HepG2 (cell line): ENCODE data around the gene ROM1. TPM values are rescaled to one million over a fixed set of nuclear protein-coding genes. Genes with fewer than 3 reads are reported as not detected.

Source experiments
- BHLHE40 ChIP-seq: IDR thresholded peaks from 2 replicates; pipeline ENCODE4 v1.6.1; 2011; ENCODE audit warnings: low read length, improper control_type of control experiment
- ELF3 ChIP-seq: IDR thresholded peaks from 2 replicates; pipeline ENCODE4 v1.6.1; 2016; ENCODE audit warnings: missing genetic modification reagents, missing compliant biosample characterization
- MBD4 ChIP-seq: IDR thresholded peaks from 2 replicates; pipeline ENCODE4 v1.6.1; 2012; ENCODE audit warnings: low read length, inconsistent platforms, borderline replicate concordance
- MEIS2 ChIP-seq: sonication (generic); formaldehyde crosslinking; IDR thresholded peaks from 2 replicates; pipeline ENCODE4 v1.9.0; 2021; ENCODE audit warnings: mild to moderate bottlenecking, missing genetic modification reagents
- NR2C2 ChIP-seq: sonication (generic); formaldehyde crosslinking; IDR thresholded peaks from 2 replicates; pipeline ENCODE4 v1.4.0; 2020; ENCODE audit warnings: missing genetic modification reagents, mild to moderate bottlenecking, moderate library complexity, borderline replicate concordance
- PHF5A ChIP-seq: IDR thresholded peaks from one replicate; pipeline ENCODE4 v1.6.1; 2018; ENCODE audit warnings: low read depth, missing genetic modification reagents; ENCODE audit not compliant: unreplicated experiment
- RCOR2 ChIP-seq: IDR thresholded peaks from 2 replicates; pipeline ENCODE4 v1.6.1; 2016; ENCODE audit warnings: missing biosample characterization, missing genetic modification reagents
- SOX13 ChIP-seq, 3 experiments: fragments of 450-650 bp in 1 of 3; sonication (generic) in 1 of 3; formaldehyde crosslinking in 1 of 3; IDR thresholded peaks in 2 of 3; conservative IDR thresholded peaks in 1 of 3; 2 replicates each; pipeline versions ENCODE4 v1.5.0 to v1.6.1; 2016 to 2020; ENCODE audit warnings: antibody characterized with exemption in 1 of 3, mild to moderate bottlenecking in 1 of 3, missing compliant biosample characterization in 1 of 3, missing genetic modification reagents in 1 of 3, moderate library complexity in 1 of 3
- STAG1 ChIP-seq: sonication (generic); formaldehyde crosslinking; IDR thresholded peaks from 2 replicates; pipeline ENCODE4 v1.4.0; 2020; ENCODE audit warnings: missing genetic modification reagents
- ZFY ChIP-seq: sonication (generic); formaldehyde crosslinking; IDR thresholded peaks from 2 replicates; pipeline ENCODE4 v1.4.0; 2020; ENCODE audit warnings: missing genetic modification reagents
- ZNF432 ChIP-seq: sonication (generic); formaldehyde crosslinking; IDR thresholded peaks from 2 replicates; pipeline ENCODE4 v1.5.0; 2020; ENCODE audit warnings: missing genetic modification reagents, mild to moderate bottlenecking, borderline replicate concordance
- ZNF543 ChIP-seq: sonication (generic); formaldehyde crosslinking; IDR thresholded peaks from 2 replicates; pipeline ENCODE4 v1.4.0; 2020; ENCODE audit warnings: mild to moderate bottlenecking, missing genetic modification reagents
- ZNF773 ChIP-seq: sonication (generic); formaldehyde crosslinking; IDR thresholded peaks from 2 replicates; pipeline ENCODE4 v1.4.0; 2020; ENCODE audit warnings: missing genetic modification reagents, borderline replicate concordance
- ZZZ3 ChIP-seq: sonication (generic); formaldehyde crosslinking; IDR thresholded peaks from 2 replicates; pipeline ENCODE4 v1.4.0; 2020; ENCODE audit warnings: missing genetic modification reagents, mild to moderate bottlenecking, borderline replicate concordance
- polyA plus RNA-seq, 8 experiments: library from polyadenylated mRNA; depleted of rRNA in 3 of 8; stranded (reverse) in 7 of 8; unstranded in 1 of 8; fragments of >200 nt; fragmentation: Illumina TruSeq in 4 of 8; extraction: Trizol in 4 of 8; gene quantifications; 2 replicates each; pipeline versions ENCODE4 v1.2.1 to v1.2.3, GENCODE V29; 2011 to 2016; ENCODE audit warnings: low read depth in 4 of 8, missing spikeins in 1 of 8, mixed read lengths in 1 of 8; ENCODE audit not compliant: insufficient read depth in 1 of 8
- total RNA-seq, 5 experiments: library from RNA; depleted of rRNA; stranded (reverse); fragments of >200 nt; fragmentation: Illumina TruSeq; extraction: Trizol; gene quantifications; 2 replicates each; pipeline ENCODE4 v1.2.3, GENCODE V29; 2016; ENCODE audit warnings: low read depth in 1 of 5
- TF ChIP-seq, protein P1 (sequence below): sonication (generic); formaldehyde crosslinking; IDR thresholded peaks from 2 replicates; pipeline ENCODE4 v1.9.0; 2021; ENCODE audit warnings: mild to moderate bottlenecking, missing genetic modification reagents
- TF ChIP-seq, protein P2 (sequence below): IDR thresholded peaks from 2 replicates; pipeline ENCODE4 v1.6.1; 2012; ENCODE audit warnings: low read depth, low read length, improper control_type of control experiment
- TF ChIP-seq, protein P3 (sequence below): sonication (generic); formaldehyde crosslinking; IDR thresholded peaks from 2 replicates; pipeline ENCODE4 v1.4.0; 2020; ENCODE audit warnings: missing genetic modification reagents

Gene ROM1
- total and polyA plus RNA-seq, 2 of the 13 experiments (the other 11 are each of a cell fraction or from before 2014, with no cell fraction given), result 1.2 to 2.4 TPM

DNA sequence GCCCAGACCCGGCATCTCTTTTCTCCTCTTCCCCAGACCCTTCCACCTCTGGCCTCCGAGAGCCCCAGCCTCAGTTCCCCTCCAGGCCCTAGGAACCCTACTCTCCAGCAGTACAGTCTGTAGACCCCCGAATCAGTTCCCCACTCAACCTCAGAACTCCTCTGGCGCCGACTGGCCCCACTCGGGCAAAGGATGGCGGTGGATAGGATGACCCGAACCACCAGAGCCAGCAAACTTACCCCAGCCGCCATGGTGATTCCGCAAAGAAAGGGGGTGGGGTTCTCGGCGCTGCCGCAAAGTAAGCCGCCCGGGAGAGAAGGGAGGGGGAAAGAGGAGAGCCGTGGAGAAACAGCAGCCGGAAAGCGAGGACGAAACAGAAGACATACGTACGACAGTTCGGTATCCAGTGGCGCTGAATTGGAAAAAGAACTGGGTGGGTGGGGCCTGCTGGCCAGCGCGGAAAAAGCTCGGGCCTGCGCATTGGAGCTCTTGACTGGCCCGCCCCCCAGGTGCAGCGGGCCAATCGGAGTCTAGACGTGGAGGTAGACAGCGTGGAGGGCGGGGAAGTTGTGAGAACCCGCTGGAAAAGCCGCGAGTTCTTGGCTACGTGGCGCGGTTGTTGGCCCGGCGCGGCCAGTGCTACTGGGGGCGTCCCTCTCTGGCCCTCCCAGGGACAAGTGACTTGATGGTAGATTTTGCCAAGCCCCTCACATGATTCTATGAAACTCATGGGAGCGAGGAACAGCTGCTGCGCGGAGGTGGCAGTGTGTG is 39.3 kb upstream of the ROM1 start, which contains the start of gene EEF1G (continued):
- TF ChIP-seq, protein P1, sequence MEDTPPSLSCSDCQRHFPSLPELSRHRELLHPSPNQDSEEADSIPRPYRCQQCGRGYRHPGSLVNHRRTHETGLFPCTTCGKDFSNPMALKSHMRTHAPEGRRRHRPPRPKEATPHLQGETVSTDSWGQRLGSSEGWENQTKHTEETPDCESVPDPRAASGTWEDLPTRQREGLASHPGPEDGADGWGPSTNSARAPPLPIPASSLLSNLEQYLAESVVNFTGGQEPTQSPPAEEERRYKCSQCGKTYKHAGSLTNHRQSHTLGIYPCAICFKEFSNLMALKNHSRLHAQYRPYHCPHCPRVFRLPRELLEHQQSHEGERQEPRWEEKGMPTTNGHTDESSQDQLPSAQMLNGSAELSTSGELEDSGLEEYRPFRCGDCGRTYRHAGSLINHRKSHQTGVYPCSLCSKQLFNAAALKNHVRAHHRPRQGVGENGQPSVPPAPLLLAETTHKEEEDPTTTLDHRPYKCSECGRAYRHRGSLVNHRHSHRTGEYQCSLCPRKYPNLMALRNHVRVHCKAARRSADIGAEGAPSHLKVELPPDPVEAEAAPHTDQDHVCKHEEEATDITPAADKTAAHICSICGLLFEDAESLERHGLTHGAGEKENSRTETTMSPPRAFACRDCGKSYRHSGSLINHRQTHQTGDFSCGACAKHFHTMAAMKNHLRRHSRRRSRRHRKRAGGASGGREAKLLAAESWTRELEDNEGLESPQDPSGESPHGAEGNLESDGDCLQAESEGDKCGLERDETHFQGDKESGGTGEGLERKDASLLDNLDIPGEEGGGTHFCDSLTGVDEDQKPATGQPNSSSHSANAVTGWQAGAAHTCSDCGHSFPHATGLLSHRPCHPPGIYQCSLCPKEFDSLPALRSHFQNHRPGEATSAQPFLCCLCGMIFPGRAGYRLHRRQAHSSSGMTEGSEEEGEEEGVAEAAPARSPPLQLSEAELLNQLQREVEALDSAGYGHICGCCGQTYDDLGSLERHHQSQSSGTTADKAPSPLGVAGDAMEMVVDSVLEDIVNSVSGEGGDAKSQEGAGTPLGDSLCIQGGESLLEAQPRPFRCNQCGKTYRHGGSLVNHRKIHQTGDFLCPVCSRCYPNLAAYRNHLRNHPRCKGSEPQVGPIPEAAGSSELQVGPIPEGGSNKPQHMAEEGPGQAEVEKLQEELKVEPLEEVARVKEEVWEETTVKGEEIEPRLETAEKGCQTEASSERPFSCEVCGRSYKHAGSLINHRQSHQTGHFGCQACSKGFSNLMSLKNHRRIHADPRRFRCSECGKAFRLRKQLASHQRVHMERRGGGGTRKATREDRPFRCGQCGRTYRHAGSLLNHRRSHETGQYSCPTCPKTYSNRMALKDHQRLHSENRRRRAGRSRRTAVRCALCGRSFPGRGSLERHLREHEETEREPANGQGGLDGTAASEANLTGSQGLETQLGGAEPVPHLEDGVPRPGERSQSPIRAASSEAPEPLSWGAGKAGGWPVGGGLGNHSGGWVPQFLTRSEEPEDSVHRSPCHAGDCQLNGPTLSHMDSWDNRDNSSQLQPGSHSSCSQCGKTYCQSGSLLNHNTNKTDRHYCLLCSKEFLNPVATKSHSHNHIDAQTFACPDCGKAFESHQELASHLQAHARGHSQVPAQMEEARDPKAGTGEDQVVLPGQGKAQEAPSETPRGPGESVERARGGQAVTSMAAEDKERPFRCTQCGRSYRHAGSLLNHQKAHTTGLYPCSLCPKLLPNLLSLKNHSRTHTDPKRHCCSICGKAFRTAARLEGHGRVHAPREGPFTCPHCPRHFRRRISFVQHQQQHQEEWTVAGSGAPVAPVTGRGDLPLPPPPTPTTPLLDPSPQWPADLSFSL (CRISPR knock-in tag), result no peak
- TF ChIP-seq BHLHE40 (no peak), ELF3 (CRISPR knock-in tag) (peak; percentile 56), SOX13 (IDR thresholded peaks at IDR 0.05) (no peak), SOX13 (CRISPR knock-in tag; conservative IDR thresholded peaks at IDR 0.05 in 1 of 2, IDR thresholded peaks at IDR 0.05 in 1 of 2) (no peak; a peak in 1 of 4 replicates), MEIS2 (CRISPR knock-in tag) (peak; percentile 27; the same call in 1 of the 2 replicates), ZNF432 (no peak), STAG1 (CRISPR knock-in tag) (no peak), ZNF543 (0 out of 2 replicates have a peak, but pooled peaks have one; percentile 34), ZZZ3 (peak; percentile 81; the same call in 1 of the 2 replicates), RCOR2 (CRISPR knock-in tag) (no peak), NR2C2 (CRISPR knock-in tag) (peak; percentile 57; the same call in 1 of the 2 replicates), ZFY (CRISPR knock-in tag) (peak; percentile 75), PHF5A (CRISPR knock-in tag) (peak; percentile 75), ZNF773 (CRISPR knock-in tag) (no peak), MBD4 (no peak)
- TF ChIP-seq, protein P2, sequence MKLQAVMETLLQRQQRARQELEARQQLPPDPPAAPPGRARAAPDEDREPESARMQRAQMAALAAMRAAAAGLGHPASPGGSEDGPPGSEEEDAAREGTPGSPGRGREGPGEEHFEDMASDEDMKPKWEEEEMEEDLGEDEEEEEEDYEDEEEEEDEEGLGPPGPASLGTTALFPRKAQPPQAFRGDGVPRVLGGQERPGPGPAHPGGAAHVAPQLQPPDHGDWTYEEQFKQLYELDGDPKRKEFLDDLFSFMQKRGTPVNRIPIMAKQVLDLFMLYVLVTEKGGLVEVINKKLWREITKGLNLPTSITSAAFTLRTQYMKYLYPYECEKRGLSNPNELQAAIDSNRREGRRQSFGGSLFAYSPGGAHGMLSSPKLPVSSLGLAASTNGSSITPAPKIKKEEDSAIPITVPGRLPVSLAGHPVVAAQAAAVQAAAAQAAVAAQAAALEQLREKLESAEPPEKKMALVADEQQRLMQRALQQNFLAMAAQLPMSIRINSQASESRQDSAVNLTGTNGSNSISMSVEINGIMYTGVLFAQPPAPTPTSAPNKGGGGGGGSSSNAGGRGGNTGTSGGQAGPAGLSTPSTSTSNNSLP, result no peak
- TF ChIP-seq, protein P3, sequence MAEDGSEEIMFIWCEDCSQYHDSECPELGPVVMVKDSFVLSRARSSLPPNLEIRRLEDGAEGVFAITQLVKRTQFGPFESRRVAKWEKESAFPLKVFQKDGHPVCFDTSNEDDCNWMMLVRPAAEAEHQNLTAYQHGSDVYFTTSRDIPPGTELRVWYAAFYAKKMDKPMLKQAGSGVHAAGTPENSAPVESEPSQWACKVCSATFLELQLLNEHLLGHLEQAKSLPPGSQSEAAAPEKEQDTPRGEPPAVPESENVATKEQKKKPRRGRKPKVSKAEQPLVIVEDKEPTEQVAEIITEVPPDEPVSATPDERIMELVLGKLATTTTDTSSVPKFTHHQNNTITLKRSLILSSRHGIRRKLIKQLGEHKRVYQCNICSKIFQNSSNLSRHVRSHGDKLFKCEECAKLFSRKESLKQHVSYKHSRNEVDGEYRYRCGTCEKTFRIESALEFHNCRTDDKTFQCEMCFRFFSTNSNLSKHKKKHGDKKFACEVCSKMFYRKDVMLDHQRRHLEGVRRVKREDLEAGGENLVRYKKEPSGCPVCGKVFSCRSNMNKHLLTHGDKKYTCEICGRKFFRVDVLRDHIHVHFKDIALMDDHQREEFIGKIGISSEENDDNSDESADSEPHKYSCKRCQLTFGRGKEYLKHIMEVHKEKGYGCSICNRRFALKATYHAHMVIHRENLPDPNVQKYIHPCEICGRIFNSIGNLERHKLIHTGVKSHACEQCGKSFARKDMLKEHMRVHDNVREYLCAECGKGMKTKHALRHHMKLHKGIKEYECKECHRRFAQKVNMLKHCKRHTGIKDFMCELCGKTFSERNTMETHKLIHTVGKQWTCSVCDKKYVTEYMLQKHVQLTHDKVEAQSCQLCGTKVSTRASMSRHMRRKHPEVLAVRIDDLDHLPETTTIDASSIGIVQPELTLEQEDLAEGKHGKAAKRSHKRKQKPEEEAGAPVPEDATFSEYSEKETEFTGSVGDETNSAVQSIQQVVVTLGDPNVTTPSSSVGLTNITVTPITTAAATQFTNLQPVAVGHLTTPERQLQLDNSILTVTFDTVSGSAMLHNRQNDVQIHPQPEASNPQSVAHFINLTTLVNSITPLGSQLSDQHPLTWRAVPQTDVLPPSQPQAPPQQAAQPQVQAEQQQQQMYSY (CRISPR knock-in tag), result no peak
